Measurements from ENCODE around the gene PBX3.

Gene PBX3

GRCh38 chr9:125803526-125803925 is 56.4 kb downstream of the PBX3 start:
- TF ChIP-seq, protein P1, sequence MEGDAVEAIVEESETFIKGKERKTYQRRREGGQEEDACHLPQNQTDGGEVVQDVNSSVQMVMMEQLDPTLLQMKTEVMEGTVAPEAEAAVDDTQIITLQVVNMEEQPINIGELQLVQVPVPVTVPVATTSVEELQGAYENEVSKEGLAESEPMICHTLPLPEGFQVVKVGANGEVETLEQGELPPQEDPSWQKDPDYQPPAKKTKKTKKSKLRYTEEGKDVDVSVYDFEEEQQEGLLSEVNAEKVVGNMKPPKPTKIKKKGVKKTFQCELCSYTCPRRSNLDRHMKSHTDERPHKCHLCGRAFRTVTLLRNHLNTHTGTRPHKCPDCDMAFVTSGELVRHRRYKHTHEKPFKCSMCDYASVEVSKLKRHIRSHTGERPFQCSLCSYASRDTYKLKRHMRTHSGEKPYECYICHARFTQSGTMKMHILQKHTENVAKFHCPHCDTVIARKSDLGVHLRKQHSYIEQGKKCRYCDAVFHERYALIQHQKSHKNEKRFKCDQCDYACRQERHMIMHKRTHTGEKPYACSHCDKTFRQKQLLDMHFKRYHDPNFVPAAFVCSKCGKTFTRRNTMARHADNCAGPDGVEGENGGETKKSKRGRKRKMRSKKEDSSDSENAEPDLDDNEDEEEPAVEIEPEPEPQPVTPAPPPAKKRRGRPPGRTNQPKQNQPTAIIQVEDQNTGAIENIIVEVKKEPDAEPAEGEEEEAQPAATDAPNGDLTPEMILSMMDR (IDR thresholded peaks at IDR 0.05) = no peak

DNA sequence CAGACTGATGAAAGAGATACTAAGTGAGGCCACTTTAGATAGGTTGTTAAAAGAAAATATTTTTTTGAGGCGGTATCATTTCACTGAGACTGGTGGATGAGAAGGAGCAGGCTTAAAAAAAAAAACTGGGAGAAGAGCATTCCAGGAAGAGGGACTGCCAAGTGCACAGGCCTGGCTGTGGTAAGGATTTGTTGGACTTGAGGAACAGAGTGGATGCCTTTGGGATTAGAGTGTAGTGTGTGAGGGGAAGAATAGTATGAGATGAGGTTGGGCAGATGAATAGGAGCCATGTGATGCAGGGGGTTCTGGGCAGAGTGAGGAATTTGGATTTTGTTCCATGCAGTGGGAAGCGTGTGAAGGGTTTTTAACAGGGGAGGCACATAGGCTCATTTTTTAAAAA is 57.9 kb downstream of the PBX3 start:
- TF ChIP-seq, protein P1 (IDR thresholded peaks at IDR 0.05) = no peak

GRCh38 chr9:125805586-125805985 is 58.4 kb downstream of the PBX3 start:
- TF ChIP-seq, protein P1 (IDR thresholded peaks at IDR 0.05) = no peak

DNA sequence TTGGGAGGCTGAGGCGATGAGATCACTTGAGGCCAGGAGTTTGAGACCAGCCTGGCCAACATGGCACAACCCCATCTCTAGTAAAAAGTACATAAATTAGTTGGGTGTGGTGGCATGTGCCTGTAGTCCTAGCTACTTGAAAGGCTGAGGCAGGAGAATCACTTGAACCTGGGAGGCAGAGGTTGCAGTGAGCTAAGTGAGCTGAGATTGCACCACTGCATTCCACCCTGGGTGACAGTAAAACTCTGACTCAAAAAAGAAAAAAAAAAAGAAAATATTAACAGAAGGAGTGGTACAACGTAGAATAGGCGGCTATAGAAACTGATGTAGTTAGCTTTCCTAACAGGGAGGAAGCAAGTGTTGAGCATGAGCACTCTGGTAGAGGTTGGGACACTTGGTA is 59.9 kb downstream of the PBX3 start:
- TF ChIP-seq, protein P1 (IDR thresholded peaks at IDR 0.05) = no peak

DNA sequence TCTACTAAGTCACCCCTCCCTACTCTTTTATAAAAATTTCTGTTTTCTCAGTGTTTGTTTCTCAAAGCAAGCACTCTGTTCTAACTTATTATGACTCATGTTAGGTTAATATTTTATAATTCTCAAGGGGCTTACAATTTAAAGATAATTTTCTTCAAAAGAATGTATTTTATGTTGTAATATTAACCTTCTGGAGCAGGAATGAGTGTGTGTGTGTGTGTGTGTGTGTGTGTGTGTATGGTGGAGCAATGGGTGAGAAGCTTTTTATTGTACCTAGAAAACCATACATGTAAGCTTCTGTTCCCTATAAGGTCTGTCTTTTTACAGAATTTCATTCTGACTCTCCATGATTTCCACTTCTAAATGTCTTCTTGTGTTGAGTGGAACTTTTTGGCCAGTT is 63.0 kb downstream of the PBX3 start:
- TF ChIP-seq, protein P1 (IDR thresholded peaks at IDR 0.05) = no peak

DNA sequence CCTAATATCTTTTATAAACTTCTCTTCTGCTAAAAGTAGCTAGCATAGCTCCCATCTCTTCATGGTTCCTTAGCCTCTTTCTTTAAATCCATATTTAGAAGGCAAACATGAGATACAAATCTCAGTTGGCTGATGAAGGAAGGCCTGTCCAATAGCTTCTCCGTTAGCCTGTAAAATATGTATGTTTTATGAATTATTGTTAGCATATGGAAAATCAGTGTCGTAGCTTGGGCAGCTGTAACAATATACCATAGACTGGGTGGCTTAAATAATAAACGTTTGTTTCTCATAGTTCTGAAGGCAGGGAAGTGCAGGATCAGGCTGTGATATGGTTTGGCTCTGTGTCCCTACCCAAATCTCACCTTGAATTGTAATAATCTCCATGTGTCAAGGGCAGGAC is 63.8 kb downstream of the PBX3 start:
- TF ChIP-seq, protein P1 (IDR thresholded peaks at IDR 0.05) = no peak

- TF ChIP-seq, protein P1 (IDR thresholded peaks at IDR 0.05) = no peak
Measured at GRCh38 chr9:125812403-125812802, 65.2 kb downstream of the PBX3 start.

GRCh38 chr9:125815568-125815967 is 68.4 kb downstream of the PBX3 start:
- TF ChIP-seq, protein P1 (IDR thresholded peaks at IDR 0.05) = no peak

Data from LNCAP (cell line).